Measurements from ENCODE around the gene EXOSC7. TPM values are rescaled to one million over a fixed set of nuclear protein-coding genes. Genes with fewer than 3 reads are reported as not detected.
A peak's percentile ranks its signal among the peaks of the same experiment; 100 is the strongest.

Gene EXOSC7
- total RNA-seq, 2 donors from 2014 or later, result 43.3 to 45.9 TPM

GRCh38 chr3:44968447-44968858 is 7.6 kb upstream of the EXOSC7 start:
- Histone ChIP-seq H3K27me3 (replicated peaks; ENCODE audit: insufficient read depth) (no peaks in the 10 kb centered on the region), H3K4me1 (ENCODE audit: control insufficient read depth in 1 of 2, low read depth in 2 of 2) (no peaks in the 10 kb centered on the region), H3K4me3 (no peak overlapping the region), H3K9me3 (no peaks in the 10 kb centered on the region), H3K27ac (no peak overlapping the region), H3K36me3 (no peaks in the 10 kb centered on the region)
- DNase-seq (ENCODE audit: low spot score), result no peak
- TF ChIP-seq CTCF (IDR thresholded peaks at IDR 0.05), result no peak
- ATAC-seq (ENCODE audit: insufficient number of reproducible peaks, low FRiP score, low read depth), result no peak

GRCh38 chr3:44969154-44969827 is 6.8 kb upstream of the EXOSC7 start:
- TF ChIP-seq CTCF (IDR thresholded peaks at IDR 0.05), result no peak
- DNase-seq (ENCODE audit: low spot score) (no peak), ATAC-seq (ENCODE audit: insufficient number of reproducible peaks, low FRiP score, low read depth) (no peak)
- Histone ChIP-seq H3K27me3 (replicated peaks; ENCODE audit: insufficient read depth) (no peaks in the 10 kb centered on the region), H3K4me3 (no peak overlapping the region), H3K36me3 (no peaks in the 10 kb centered on the region), H3K4me1 (ENCODE audit: control insufficient read depth in 1 of 2, low read depth in 2 of 2) (peaks cover under 1 to 1% of the 10 kb centered on the region in 2 donors), H3K27ac (no peak overlapping the region), H3K9me3 (no peaks in the 10 kb centered on the region)

GRCh38 chr3:44969828-44970179 is 6.2 kb upstream of the EXOSC7 start:
- ATAC-seq (ENCODE audit: insufficient number of reproducible peaks, low FRiP score, low read depth), result no peak
- no peak for TF ChIP-seq CTCF (IDR thresholded peaks at IDR 0.05)

GRCh38 chr3:44970926-44971490 is 5.0 kb upstream of the EXOSC7 start:
- no peaks in the 10 kb centered on the region for H3K9me3 ChIP-seq
- no peak for TF ChIP-seq CTCF (IDR thresholded peaks at IDR 0.05)
- H3K4me3 ChIP-seq, result no peak overlapping the region
- H3K27ac ChIP-seq, result no peak overlapping the region
- no peaks in the 10 kb centered on the region for H3K36me3 ChIP-seq
- ATAC-seq (ENCODE audit: insufficient number of reproducible peaks, low FRiP score, low read depth) (no peak), DNase-seq (ENCODE audit: low spot score) (no peak)
- peaks cover 6 to 11% of the 10 kb centered on the region in 2 donors for H3K4me1 ChIP-seq (ENCODE audit: control insufficient read depth in 1 of 2, low read depth in 2 of 2)
- H3K27me3 ChIP-seq (replicated peaks; ENCODE audit: insufficient read depth), result no peaks in the 10 kb centered on the region

More at GRCh38 chr3:44969828-44970179, 6.2 kb upstream of the EXOSC7 start:
- Histone ChIP-seq H3K4me1 (ENCODE audit: control insufficient read depth in 1 of 2, low read depth in 2 of 2) (peaks cover 5 to 6% of the 10 kb centered on the region in 2 donors), H3K9me3 (no peaks in the 10 kb centered on the region), H3K27me3 (replicated peaks; ENCODE audit: insufficient read depth) (no peaks in the 10 kb centered on the region), H3K36me3 (no peaks in the 10 kb centered on the region), H3K4me3 (no peak overlapping the region), H3K27ac (no peak overlapping the region)
- DNase-seq (ENCODE audit: low spot score), result no peak

- H3K27ac ChIP-seq, result no peak overlapping the region
- ATAC-seq (ENCODE audit: insufficient number of reproducible peaks, low FRiP score, low read depth), result no peak
- no peaks in the 10 kb centered on the region for H3K27me3 ChIP-seq (replicated peaks; ENCODE audit: insufficient read depth)
- peaks cover 16 to 25% of the 10 kb centered on the region in 2 donors for H3K4me1 ChIP-seq (ENCODE audit: control insufficient read depth in 1 of 2, low read depth in 2 of 2)
- DNase-seq (ENCODE audit: low spot score), result no peak
- no peak for TF ChIP-seq CTCF (IDR thresholded peaks at IDR 0.05)
- peak overlapping the region; percentile 97 for H3K4me3 ChIP-seq
- H3K9me3 ChIP-seq, result no peaks in the 10 kb centered on the region
- H3K36me3 ChIP-seq, result no peaks in the 10 kb centered on the region
Measured at GRCh38 chr3:44974416-44974815, 1.6 kb upstream of the EXOSC7 start.

Data from thoracic aorta (tissue), 2 donors.